ENCODE data around the gene SEMA3G.
A peak's percentile ranks its signal among the peaks of the same experiment; 100 is the strongest.

Gene SEMA3G

GRCh38 chr3:52444860-52445793 is at the start of gene SEMA3G:
Gene SEMA3G, minus strand, starts transcription at chr3:52445103. Its CDS starts 76 bp downstream, at chr3:52445027.
- DNase-seq (ENCODE audit: low read depth, low spot score), result peak; percentile 38

GRCh38 chr3:52494445-52494844 is 49.5 kb upstream of the SEMA3G start:
- no peak for DNase-seq (ENCODE audit: low read depth, low spot score)

GRCh38 chr3:52493232-52494017 is 48.5 kb upstream of the SEMA3G start:
- no peak for DNase-seq (ENCODE audit: low read depth, low spot score)

- no peak for DNase-seq (ENCODE audit: low read depth, low spot score)
Observed at GRCh38 chr3:52492059-52492458, 47.2 kb upstream of the SEMA3G start.

GRCh38 chr3:52490939-52491526 is 46.1 kb upstream of the SEMA3G start:
- no peak for DNase-seq (ENCODE audit: low read depth, low spot score)

GRCh38 chr3:52490035-52490938 is 45.4 kb upstream of the SEMA3G start:
- no peak for DNase-seq (ENCODE audit: low read depth, low spot score)

GRCh38 chr3:52489453-52489852 is 44.5 kb upstream of the SEMA3G start:
- DNase-seq (ENCODE audit: low read depth, low spot score), result no peak

- DNase-seq (ENCODE audit: low read depth, low spot score), result no peak
Observed at GRCh38 chr3:52488746-52489145, 43.8 kb upstream of the SEMA3G start.

- DNase-seq (ENCODE audit: low read depth, low spot score), result no peak
Observed at GRCh38 chr3:52487788-52488691, 43.1 kb upstream of the SEMA3G start.

- no peak for DNase-seq (ENCODE audit: low read depth, low spot score)
Observed at GRCh38 chr3:52487050-52487787, 42.3 kb upstream of the SEMA3G start.

GRCh38 chr3:52484680-52485461 is 40.0 kb upstream of the SEMA3G start:
- no peak for DNase-seq (ENCODE audit: low read depth, low spot score)

- DNase-seq (ENCODE audit: low read depth, low spot score), result no peak
Observed at GRCh38 chr3:52483577-52484381, 38.9 kb upstream of the SEMA3G start.

- no peak for DNase-seq (ENCODE audit: low read depth, low spot score)
Observed at GRCh38 chr3:52483081-52483480, 38.2 kb upstream of the SEMA3G start.

- DNase-seq (ENCODE audit: low read depth, low spot score), result peak; percentile 35
Observed at GRCh38 chr3:52481819-52482521, 37.1 kb upstream of the SEMA3G start.

GRCh38 chr3:52480768-52481715 is 36.1 kb upstream of the SEMA3G start:
- no peak for DNase-seq (ENCODE audit: low read depth, low spot score)
